NCI-H345 treated with DMSO at 0.1 percent for 48 hours (cell line): ENCODE results near the gene PTBP1.
"Not testable (repeated sequence)": the region's sequence is repeated elsewhere in the genome, so short reads cannot be mapped to it uniquely, and the experiment has no call there.

Source experiments
- DNase-seq: peaks from one replicate; lab custom pipeline; 2025; ENCODE audit not compliant: unreplicated experiment; lab: John Stamatoyannopoulos, UW

The PTBP1 gene

DNA sequence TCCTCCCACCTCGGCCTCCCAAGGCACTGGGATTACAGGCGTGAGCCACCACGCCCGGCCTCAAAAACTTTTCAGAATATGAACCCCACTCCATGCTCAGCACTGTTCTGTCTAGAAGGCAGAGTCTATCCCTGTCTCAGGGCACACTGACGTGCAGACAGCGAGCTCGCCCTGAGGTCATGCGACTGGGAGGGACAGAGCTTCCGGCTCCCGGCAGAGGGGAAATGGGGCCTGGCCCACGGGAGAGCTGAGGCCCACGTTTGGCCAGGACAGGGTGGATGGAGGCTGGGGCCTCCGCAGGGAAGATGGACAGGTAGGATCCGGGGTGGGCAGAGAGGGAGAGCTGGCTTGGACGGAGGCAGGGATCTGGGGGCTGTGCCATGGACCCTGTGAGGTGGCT is 27.6 kb downstream of the PTBP1 start:
- no peak for DNase-seq

DNA sequence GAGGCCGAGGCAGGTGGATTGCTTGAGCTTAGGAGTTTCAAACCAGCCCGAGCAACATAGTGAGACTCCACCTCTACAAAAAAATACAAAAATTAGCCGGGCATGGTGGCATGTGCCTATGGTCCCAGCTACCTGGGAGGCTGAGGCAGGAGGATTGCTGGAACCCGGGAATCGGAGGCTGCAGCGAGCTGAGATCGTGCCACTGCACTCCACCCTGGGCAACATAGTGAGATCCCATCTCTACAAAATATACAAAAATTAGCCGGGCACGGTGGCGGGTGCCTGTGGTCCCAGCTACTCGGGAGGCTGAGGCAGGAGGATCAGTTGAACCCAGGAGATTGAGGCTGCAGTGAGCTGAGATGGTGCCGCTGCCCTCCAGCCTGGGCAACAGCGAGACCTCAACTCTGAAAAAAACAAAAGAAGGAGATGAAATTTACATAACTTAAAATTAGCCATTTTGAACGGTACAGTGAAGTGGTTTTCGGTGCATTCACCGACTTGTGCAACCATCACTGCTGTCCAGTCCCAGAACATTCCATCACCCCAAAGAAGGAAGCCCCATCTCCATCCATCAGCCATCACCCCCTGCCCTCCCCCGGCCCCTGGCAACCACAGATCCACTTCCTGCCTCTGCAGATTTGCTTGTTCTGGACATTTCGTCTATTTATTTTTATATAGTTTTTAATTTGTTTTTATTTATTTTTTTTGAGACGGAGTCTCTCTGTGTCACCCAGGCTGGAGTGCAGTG is 28.8 kb downstream of the PTBP1 start:
- DNase-seq: no peak

- DNase-seq: no peak
These were observed 30.1 kb downstream of the PTBP1 start for GRCh38 chr19:827314-827709.

DNA sequence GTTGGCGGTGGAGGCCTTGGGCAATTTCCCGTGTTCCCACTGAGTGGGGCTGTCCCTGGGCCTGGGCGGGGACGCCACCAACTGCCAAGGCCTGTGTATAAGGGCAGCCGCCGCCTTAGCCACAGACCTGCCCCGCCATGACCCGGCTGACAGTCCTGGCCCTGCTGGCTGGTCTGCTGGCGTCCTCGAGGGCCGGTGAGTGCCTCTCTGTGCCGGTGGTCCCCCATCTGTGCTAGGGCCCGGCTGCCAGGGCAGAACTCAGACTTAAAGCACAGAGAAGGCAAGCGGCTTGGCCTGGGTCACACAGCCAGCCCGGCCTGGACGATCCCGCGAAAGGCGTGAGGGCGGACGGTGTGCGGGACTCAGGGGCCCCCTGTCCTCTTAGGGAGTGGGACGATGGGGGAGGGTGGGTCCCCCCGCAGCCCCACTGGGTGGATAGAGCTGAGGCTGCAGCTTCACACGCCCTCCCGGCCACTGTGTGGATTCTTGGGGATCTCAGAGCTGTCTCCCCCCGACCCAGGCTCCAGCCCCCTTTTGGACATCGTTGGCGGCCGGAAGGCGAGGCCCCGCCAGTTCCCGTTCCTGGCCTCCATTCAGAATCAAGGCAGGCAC is 30.6 kb downstream of the PTBP1 start, which contains the start of gene AZU1:
Gene AZU1, plus strand, starts transcription at position 128 of the 612 bp plus-strand sequence. Its CDS starts 10 bp downstream, at position 138.
- DNase-seq: no peak

- DNase-seq: no peak
These were observed 32.0 kb downstream of the PTBP1 start for GRCh38 chr19:829129-829758.

- DNase-seq: no peak
These were observed 34.4 kb downstream of the PTBP1 start for GRCh38 chr19:831407-832369.

DNA sequence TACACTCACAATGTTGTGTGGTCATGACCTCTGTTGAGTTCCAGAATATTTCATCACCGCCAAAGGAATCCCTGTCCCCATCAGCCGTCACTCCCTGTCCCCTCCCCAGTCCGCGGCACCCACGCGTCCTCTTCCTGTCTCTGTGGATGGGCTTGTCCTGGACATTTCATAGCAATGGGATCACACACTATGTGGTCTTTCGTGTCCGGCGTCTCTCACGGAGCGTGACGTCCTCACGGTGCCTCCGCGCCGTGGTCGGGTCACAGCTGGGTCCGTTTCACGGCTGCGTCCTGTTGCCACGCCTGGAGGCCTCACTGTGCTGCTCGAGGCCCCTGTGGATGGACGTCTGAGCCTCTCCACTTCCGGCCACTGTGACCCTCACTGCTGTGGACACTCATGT is 37.0 kb downstream of the PTBP1 start:
- DNase-seq: no peak

GRCh38 chr19:835210-835810 is 38.1 kb downstream of the PTBP1 start:
- DNase-seq: no peak

DNA sequence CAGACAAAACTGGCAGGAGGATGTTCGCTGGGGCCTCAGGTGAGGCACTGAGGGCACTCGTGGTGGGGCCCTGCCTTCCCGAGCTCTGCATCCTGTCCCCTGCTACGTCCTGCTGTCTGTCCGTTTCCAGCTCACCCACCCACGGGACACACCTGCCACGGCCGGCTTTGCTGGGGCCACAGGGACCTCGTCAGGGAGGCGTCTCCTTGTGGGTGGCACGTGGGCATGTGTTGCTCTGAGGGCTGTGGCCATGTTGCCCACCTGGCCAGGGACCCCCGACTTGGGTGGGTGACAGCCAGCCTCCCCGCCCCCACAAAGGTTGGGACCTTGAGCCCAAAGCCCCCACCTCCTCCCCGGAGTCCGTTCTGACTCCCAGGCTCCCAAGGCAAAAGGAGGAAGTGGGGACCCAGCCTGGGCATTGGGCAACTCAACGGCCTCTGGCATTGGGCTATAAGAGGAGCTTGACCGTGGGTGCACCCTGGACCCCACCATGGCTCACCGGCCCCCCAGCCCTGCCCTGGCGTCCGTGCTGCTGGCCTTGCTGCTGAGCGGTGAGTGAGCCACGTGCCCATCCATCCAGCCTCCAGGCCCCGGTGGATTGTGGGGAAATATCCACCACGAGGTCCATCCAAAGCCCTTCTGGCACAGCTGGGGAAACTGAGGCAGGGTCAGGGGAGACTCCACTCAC is 43.4 kb downstream of the PTBP1 start, which contains the start of gene PRTN3:
Gene PRTN3, plus strand, starts transcription at position 481 of the 688 bp plus-strand sequence. Its CDS starts 10 bp downstream, at position 491.
- DNase-seq: no peak

- not testable (repeated sequence) for DNase-seq
These were observed 45.5 kb downstream of the PTBP1 start for GRCh38 chr19:842802-843179.

DNA sequence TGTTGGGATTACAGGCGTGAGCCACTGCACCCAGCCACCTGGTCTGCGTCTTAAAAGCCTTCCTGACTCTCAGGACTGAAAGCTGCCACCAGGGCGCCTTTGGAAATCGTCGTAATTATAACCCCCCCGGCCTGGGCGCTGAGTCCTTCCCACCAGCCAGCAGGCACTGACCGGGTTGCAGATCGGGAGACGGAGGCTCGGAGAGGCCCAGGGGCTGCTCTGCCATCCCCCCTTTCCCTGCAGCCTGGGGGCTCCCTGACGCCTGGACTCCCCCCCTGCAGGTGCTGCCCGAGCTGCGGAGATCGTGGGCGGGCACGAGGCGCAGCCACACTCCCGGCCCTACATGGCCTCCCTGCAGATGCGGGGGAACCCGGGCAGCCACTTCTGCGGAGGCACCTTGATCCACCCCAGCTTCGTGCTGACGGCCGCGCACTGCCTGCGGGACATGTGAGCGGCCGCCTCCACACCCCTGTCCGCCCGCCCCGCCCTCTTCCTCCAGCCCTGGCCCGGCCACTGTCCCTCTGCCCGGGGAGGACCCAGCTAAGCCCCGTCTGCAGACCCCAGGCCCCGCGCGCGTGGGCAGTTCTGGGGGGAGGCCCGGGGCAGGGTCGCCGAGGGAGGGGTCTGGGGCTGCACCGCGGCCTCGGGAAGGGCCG is 46.1 kb downstream of the PTBP1 start:
- no peak for DNase-seq

GRCh38 chr19:843836-844545 is 46.7 kb downstream of the PTBP1 start:
- DNase-seq: no peak

DNA sequence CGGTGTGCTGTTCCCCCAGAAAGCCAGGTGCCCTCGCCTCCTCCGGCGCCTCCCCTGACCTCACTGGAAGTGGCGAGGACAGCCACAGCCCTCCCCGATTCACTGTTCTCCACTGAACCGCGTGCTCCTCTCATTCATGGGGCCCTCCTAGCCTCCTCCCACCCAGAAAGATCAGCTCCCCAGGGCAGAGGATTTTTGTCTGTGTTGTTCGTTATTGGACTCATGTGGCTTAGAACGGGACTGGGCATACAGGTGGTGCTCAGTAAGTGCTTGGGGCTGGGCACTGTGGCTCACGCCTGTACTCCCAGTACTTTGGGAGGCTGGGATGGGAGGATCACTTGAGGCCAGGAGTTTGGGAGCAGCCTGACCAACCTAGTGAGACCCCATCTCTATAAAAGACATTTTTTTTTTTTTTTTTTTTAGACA is 47.3 kb downstream of the PTBP1 start:
- no peak for DNase-seq

- DNase-seq: no peak
These were observed 48.7 kb downstream of the PTBP1 start for GRCh38 chr19:845707-846521.

DNA sequence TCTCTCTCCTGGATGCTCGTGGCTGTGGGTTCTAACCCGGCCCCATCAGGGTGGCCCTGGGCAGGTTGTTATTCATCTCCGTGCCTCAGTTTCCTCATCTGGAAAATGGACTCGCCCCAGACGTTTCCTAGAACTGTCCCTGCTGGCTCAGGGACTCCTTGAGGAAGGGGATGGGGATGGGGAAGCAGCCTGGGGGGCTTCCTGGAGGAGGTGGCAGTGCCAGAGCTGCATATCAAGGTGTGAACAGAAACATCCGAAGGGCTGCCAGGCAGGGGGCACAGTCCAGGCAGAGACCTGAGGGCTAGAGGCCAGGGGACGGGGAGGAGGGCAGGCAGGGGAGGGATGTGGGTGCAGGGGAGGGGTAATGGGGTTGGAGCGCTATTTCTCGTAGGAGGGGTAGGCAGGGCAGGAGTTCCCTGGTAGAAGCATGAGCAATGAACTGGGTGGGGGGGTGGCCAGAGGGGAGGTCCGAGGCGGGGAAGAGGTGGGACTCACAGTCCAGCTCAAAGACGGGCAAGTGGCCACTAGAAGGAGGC is 51.2 kb downstream of the PTBP1 start:
- no peak for DNase-seq

DNA sequence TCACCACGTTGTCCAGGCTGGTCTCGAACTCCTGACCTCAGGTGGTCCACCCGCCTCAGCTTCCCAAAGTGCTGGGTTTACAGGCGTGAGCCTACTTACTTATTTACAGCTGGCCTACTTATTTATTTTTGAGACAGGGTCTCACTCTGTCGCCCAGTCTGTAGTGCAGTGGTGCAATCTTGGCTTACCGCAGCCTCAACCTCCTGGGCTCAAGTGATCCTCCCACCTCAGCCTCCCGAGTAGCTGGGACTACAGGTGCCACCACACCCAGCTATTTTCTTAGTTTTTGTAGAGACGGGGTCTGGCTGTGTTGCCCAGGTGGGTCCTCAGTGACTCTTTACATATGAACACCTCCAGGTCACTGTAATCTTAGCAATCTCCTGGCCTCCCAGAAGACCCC is 51.9 kb downstream of the PTBP1 start:
- DNase-seq: not testable (repeated sequence)

DNA sequence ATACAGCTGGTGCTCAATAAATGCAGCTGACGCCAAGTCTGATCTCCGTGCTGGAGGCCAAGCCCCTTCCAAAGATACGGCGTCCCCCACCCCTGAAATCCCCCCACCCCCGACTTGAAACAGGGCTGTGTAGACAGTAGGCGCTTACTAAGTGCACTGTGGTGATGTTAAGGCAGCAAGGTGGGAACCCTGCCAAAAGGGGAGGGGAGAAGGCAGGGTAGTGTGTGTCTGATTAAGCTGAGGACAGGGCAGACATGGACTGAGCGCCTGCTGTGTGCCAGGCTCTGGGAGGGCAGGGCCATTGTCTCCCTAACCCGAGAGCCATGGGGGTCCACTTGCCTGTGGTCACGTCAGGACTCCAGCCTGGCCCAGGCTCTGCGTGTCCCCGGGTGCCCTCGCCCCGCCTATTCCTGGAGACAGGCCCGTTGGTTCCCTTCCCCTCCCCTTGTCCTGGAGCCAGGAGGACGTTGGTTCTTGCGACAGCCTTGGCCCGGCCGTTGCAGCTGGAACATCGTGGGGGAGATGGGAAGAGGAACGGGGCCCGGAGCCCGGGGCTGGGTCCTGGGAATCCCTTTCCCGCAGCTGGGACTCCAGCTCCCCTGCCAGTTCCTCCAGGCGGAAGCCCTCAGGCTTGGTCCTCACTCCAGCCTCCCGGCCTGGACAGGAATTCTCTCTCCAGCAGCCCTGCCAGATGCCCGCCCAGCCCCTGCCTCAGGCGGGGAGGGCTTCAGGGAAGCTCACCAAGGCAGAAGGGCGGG is 53.1 kb downstream of the PTBP1 start:
- no peak for DNase-seq
